Neural progenitor cell (in vitro differentiated cells): ENCODE measurements around the gene TEX14. TPM values are rescaled to one million over a fixed set of nuclear protein-coding genes. Genes with fewer than 3 reads are reported as not detected.

ENCODE experiments used
- DNase-seq: peaks from one replicate; pipeline ENCODE4 v3.0.0-alpha.2; 2016; ENCODE audit warnings: low spot score
- H2AFZ ChIP-seq: fragments of 200-600 bp; sonication (generic); replicated peaks from 2 replicates; pipeline ENCODE4 v1.6.1; 2016; ENCODE audit warnings: antibody characterized with exemption
- H3F3A ChIP-seq: fragments of 200-600 bp; sonication (generic); 2 replicates; pipeline ENCODE4 v1.6.1; 2016; ENCODE audit warnings: antibody characterized with exemption, low read depth
- H3K27ac ChIP-seq: fragments of 200-600 bp; sonication (generic); 2 replicates; pipeline ENCODE4 v1.5.1; 2016; ENCODE audit warnings: mild to moderate bottlenecking
- H3K27me3 ChIP-seq: fragments of 200-600 bp; sonication (generic); 2 replicates; pipeline ENCODE4 v1.6.1; 2016; ENCODE audit warnings: mild to moderate bottlenecking, moderate library complexity
- H3K36me3 ChIP-seq: fragments of 200-600 bp; sonication (generic); 2 replicates; pipeline ENCODE4 v1.5.1; 2016
- H3K4me1 ChIP-seq: fragments of 200-600 bp; sonication (generic); 2 replicates; pipeline ENCODE4 v1.6.1; 2016; ENCODE audit warnings: mixed run types
- H3K4me2 ChIP-seq: fragments of 200-600 bp; sonication (generic); 2 replicates; pipeline ENCODE4 v1.6.1; 2016
- H3K4me3 ChIP-seq: fragments of 200-600 bp; sonication (generic); 2 replicates; pipeline ENCODE4 v1.5.1; 2016
- H3K79me2 ChIP-seq: fragments of 200-600 bp; sonication (generic); 2 replicates; pipeline ENCODE4 v1.6.1; 2016; ENCODE audit warnings: low read depth
- H3K9ac ChIP-seq: fragments of 200-600 bp; sonication (generic); 2 replicates; pipeline ENCODE4 v1.6.1; 2016
- H3K9me3 ChIP-seq: fragments of 200-600 bp; sonication (generic); 2 replicates; pipeline ENCODE4 v1.5.1; 2016; ENCODE audit warnings: low read depth
- H4K20me1 ChIP-seq: fragments of 200-600 bp; sonication (generic); 2 replicates; pipeline ENCODE4 v1.6.1; 2016; ENCODE audit warnings: low read depth
- H3K27ac Mint-ChIP-seq: 3 replicates; pipeline ENCODE4 v1.8.0; 2021; ENCODE audit warnings: mixed read lengths
- H3K27me3 Mint-ChIP-seq: 2 replicates; pipeline ENCODE4 v1.8.0; 2022; ENCODE audit warnings: low read depth, mild to moderate bottlenecking, inconsistent platforms, moderate library complexity, mixed read lengths; ENCODE audit not compliant: insufficient read depth
- H3K36me3 Mint-ChIP-seq: 3 replicates; pipeline ENCODE4 v1.8.0; 2021; ENCODE audit warnings: mixed read lengths
- H3K4me1 Mint-ChIP-seq: 3 replicates; pipeline ENCODE4 v1.8.0; 2021; ENCODE audit warnings: mixed read lengths
- H3K4me3 Mint-ChIP-seq: 3 replicates; pipeline ENCODE4 v1.8.0; 2021; ENCODE audit warnings: mild to moderate bottlenecking, moderate library complexity, mixed read lengths
- H3K9me3 Mint-ChIP-seq: 3 replicates; pipeline ENCODE4 v1.8.0; 2020; ENCODE audit warnings: mixed read lengths
- EZH2 ChIP-seq: fragments of 200-600 bp; sonication (generic); IDR thresholded peaks from 2 replicates; pipeline ENCODE4 v1.6.1; 2017; ENCODE audit warnings: antibody characterized with exemption, mild to moderate bottlenecking, moderate library complexity
- EZH2phosphoT487 ChIP-seq: fragments of 200-600 bp; sonication (generic); IDR thresholded peaks from 2 replicates; pipeline ENCODE4 v1.6.1; 2017; ENCODE audit warnings: antibody characterized with exemption
- total RNA-seq: library from RNA; depleted of rRNA; stranded (reverse); fragments of >200 nt; gene quantifications from 2 replicates; pipeline ENCODE4 v1.2.3, GENCODE V29; 2015; ENCODE audit warnings: low replicate concordance
- TF ChIP-seq, protein P1 (sequence below): fragments of 200-600 bp; sonication (generic); IDR thresholded peaks from 2 replicates; pipeline ENCODE4 v1.5.1; 2017; ENCODE audit warnings: antibody characterized with exemption, mild to moderate bottlenecking

Gene TEX14
- total RNA-seq, 1 donor from 2014 or later = 0.09 TPM

DNA sequence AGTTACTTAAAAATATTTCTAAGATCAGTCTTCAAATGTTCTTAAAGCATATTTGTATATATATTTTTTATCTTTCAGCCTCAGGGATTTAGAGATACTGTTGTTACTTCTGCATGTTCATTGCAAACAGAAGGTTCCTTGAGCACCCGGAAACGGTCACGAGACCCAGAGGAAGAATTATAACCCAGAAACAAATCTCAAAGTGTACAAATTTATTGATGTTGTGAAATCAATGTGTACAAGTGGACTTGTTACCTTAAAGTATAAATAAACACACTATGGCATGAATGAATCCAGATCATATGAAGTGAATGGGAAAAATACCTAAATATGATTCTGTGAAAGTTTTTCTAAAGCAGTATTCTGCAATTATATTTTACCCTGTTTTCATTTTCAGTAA, 42.2 kb upstream of the TEX14 start:
- peaks cover 2% of the 10 kb centered on the region for H3K27me3 Mint-ChIP-seq
- no peak overlapping the region for H2AFZ ChIP-seq
- H3K36me3 ChIP-seq = no peaks in the 10 kb centered on the region
- no peaks in the 10 kb centered on the region for H4K20me1 ChIP-seq
- no peaks in the 10 kb centered on the region for H3K4me1 ChIP-seq
- H3K4me3 Mint-ChIP-seq = no peak overlapping the region
- DNase-seq = no peak
- H3K4me1 Mint-ChIP-seq = no peaks in the 10 kb centered on the region
- no peaks in the 10 kb centered on the region for H3K27me3 ChIP-seq
- H3K4me2 ChIP-seq = no peak overlapping the region
- no peaks in the 10 kb centered on the region for H3K9me3 ChIP-seq
- no peaks in the 10 kb centered on the region for H3K9me3 Mint-ChIP-seq
- no peak for TF ChIP-seq EZH2
- TF ChIP-seq, protein P1, sequence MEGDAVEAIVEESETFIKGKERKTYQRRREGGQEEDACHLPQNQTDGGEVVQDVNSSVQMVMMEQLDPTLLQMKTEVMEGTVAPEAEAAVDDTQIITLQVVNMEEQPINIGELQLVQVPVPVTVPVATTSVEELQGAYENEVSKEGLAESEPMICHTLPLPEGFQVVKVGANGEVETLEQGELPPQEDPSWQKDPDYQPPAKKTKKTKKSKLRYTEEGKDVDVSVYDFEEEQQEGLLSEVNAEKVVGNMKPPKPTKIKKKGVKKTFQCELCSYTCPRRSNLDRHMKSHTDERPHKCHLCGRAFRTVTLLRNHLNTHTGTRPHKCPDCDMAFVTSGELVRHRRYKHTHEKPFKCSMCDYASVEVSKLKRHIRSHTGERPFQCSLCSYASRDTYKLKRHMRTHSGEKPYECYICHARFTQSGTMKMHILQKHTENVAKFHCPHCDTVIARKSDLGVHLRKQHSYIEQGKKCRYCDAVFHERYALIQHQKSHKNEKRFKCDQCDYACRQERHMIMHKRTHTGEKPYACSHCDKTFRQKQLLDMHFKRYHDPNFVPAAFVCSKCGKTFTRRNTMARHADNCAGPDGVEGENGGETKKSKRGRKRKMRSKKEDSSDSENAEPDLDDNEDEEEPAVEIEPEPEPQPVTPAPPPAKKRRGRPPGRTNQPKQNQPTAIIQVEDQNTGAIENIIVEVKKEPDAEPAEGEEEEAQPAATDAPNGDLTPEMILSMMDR = no peak
- no peak for TF ChIP-seq EZH2phosphoT487
- no peak overlapping the region for H3K4me3 ChIP-seq
- no peak overlapping the region for H3K27ac Mint-ChIP-seq
- no peaks in the 10 kb centered on the region for H3F3A ChIP-seq
- no peak overlapping the region for H3K27ac ChIP-seq
- H3K9ac ChIP-seq = no peak overlapping the region
- H3K36me3 Mint-ChIP-seq = no peaks in the 10 kb centered on the region
- H3K79me2 ChIP-seq = no peaks in the 10 kb centered on the region

DNA sequence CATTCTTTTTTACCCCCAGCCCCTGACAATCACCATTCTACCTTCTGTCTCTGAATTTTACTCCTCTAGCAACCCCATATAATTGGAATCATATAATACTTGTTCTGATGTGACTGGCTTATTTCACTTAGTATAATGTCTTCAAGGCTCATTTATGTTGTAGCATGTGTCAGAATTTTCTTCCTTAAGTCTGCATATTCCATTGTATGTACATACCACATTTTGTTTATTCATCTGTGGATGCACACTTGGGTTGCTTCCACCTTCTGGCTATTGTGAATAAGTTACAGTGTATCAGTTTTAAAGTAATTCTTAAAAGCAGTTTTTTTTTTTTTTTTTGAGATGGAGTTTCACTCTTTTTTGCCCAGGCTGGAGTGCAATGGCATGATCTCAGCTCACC, 39.1 kb upstream of the TEX14 start:
- no peak overlapping the region for H3K4me2 ChIP-seq
- no peaks in the 10 kb centered on the region for H3K79me2 ChIP-seq
- H3K27ac ChIP-seq = no peak overlapping the region
- Mint-ChIP-seq H3K9me3 (no peaks in the 10 kb centered on the region), H3K4me3 (no peak overlapping the region), H3K27ac (no peak overlapping the region), H3K4me1 (no peaks in the 10 kb centered on the region), H3K36me3 (peaks cover 2% of the 10 kb centered on the region), H3K27me3 (peaks cover 3% of the 10 kb centered on the region)
- no peak overlapping the region for H3K4me3 ChIP-seq
- no peaks in the 10 kb centered on the region for H3K4me1 ChIP-seq
- H2AFZ ChIP-seq = no peak overlapping the region
- no peaks in the 10 kb centered on the region for H3F3A ChIP-seq
- H3K9me3 ChIP-seq = no peaks in the 10 kb centered on the region
- TF ChIP-seq EZH2phosphoT487 (no peak), EZH2 (no peak)
- TF ChIP-seq, protein P1 = no peak
- H3K27me3 ChIP-seq = no peaks in the 10 kb centered on the region
- no peaks in the 10 kb centered on the region for H4K20me1 ChIP-seq
- H3K9ac ChIP-seq = no peak overlapping the region
- no peak for DNase-seq
- H3K36me3 ChIP-seq = no peaks in the 10 kb centered on the region

DNA sequence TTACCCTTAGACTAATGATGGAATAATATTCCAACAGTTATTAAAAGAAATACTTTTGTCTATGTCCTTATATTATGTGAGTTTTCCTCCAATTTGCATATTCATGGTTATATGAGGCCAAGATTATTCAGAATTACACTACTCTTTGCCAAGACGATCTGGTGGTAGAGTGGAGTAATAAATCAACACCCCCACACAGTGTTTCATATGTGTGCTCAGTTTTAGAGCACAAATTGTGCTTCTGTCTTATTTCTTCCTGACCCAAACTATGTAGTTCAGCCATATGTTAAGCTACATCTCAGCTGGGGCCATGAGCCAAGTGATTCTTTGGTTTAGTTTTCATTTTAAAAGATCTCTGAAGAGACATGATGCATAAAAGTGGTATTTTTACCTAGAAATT, 37.0 kb upstream of the TEX14 start:
- H3K4me3 ChIP-seq = no peak overlapping the region
- no peaks in the 10 kb centered on the region for H4K20me1 ChIP-seq
- no peak overlapping the region for H3K4me3 Mint-ChIP-seq
- DNase-seq = no peak
- H3K79me2 ChIP-seq = no peaks in the 10 kb centered on the region
- no peak overlapping the region for H2AFZ ChIP-seq
- H3K27ac ChIP-seq = no peak overlapping the region
- H3F3A ChIP-seq = no peaks in the 10 kb centered on the region
- peaks cover 2% of the 10 kb centered on the region for H3K36me3 Mint-ChIP-seq
- H3K4me2 ChIP-seq = no peak overlapping the region
- no peaks in the 10 kb centered on the region for H3K27me3 ChIP-seq
- peaks cover 3% of the 10 kb centered on the region for H3K27me3 Mint-ChIP-seq
- H3K4me1 ChIP-seq = no peaks in the 10 kb centered on the region
- H3K4me1 Mint-ChIP-seq = no peaks in the 10 kb centered on the region
- no peak overlapping the region for H3K27ac Mint-ChIP-seq
- H3K9me3 ChIP-seq = no peaks in the 10 kb centered on the region
- H3K9me3 Mint-ChIP-seq = no peaks in the 10 kb centered on the region
- no peak overlapping the region for H3K9ac ChIP-seq
- H3K36me3 ChIP-seq = no peaks in the 10 kb centered on the region
- no peak for TF ChIP-seq EZH2phosphoT487
- TF ChIP-seq EZH2 = no peak
- TF ChIP-seq, protein P1 = no peak
